ENCODE measurements around the gene SLC51A.

DNA sequence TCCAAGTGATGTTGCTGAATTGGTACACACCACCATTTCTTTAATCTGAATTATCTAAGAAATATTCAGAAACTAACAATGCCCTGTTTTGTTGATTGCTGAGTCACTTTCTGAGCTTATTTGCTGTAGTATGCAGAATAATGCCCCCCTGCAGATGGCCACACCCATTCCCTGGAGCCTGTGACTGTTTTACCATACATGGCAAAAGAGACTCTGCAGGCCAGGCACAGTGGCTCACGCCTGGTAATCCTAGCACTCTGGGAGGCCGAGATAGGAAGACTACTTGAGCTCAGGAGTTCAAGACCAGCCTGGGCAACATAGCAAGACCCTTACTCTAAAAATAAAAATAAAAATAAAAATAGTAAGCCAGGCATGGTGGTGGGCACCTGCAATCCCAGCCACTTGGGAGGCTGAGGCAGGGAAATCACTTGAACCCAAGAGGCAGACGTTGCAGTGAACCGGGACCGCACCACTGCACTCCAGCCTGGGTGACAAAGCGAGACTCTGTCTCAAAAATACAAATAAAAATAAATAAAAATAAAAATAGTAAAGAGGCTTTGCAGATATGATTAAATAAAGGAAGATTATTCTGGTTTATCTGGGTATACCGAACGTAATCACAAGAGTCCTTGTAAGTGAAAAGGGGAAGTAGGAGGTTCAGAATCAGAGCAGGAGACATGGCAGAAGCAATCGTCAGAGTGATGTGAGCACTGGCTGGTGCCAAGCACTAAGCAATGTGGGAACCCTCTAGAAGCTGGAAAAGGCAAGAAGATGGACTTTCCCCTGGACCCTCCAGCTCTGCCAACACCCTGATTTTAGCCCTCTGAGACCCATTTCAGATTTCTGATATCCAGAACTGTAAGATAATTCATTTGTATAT is 52.2 kb downstream of the SLC51A start:
- TF ChIP-seq, protein P1, sequence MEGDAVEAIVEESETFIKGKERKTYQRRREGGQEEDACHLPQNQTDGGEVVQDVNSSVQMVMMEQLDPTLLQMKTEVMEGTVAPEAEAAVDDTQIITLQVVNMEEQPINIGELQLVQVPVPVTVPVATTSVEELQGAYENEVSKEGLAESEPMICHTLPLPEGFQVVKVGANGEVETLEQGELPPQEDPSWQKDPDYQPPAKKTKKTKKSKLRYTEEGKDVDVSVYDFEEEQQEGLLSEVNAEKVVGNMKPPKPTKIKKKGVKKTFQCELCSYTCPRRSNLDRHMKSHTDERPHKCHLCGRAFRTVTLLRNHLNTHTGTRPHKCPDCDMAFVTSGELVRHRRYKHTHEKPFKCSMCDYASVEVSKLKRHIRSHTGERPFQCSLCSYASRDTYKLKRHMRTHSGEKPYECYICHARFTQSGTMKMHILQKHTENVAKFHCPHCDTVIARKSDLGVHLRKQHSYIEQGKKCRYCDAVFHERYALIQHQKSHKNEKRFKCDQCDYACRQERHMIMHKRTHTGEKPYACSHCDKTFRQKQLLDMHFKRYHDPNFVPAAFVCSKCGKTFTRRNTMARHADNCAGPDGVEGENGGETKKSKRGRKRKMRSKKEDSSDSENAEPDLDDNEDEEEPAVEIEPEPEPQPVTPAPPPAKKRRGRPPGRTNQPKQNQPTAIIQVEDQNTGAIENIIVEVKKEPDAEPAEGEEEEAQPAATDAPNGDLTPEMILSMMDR (conservative IDR thresholded peaks at IDR 0.05 in 1 of 2, IDR thresholded peaks at IDR 0.05 in 1 of 2; ENCODE audit: extremely low read depth in 1 of 2, insufficient read depth in 1 of 2, low read depth in 1 of 2, low read length in 2 of 2): no peak
- TF ChIP-seq EZH2 (IDR thresholded peaks at IDR 0.05; ENCODE audit: borderline replicate concordance, low read length): no peak

Measured in mammary epithelial cell (primary cell).